ENCODE results near the gene CIRBP.

Gene CIRBP

GRCh38 chr19:1269065-1269477, at the start of gene CIRBP:
CIRBP (plus strand) TSS chr19:1269332; CDS start chr19:1270934, 1,602 bp downstream.
- peak; percentile 99 for DNase-seq (ENCODE audit: low read depth in 2 of 2)

GRCh38 chr19:1219786-1220476, 49.2 kb upstream of the CIRBP start:
- DNase-seq (ENCODE audit: low read depth in 2 of 2) = no peak

- no peak for DNase-seq (ENCODE audit: low read depth in 2 of 2)
Observed at GRCh38 chr19:1220477-1220930, 48.6 kb upstream of the CIRBP start.

GRCh38 chr19:1220976-1221903, 47.9 kb upstream of the CIRBP start:
- DNase-seq (ENCODE audit: low read depth in 2 of 2) = no peak

- no peak for DNase-seq (ENCODE audit: low read depth in 2 of 2)
Observed at GRCh38 chr19:1221904-1222255, 47.3 kb upstream of the CIRBP start.

GRCh38 chr19:1222394-1222793, 46.7 kb upstream of the CIRBP start:
- DNase-seq (ENCODE audit: low read depth in 2 of 2) = no peak

- no peak for DNase-seq (ENCODE audit: low read depth in 2 of 2)
Observed at GRCh38 chr19:1223018-1223855, 45.9 kb upstream of the CIRBP start.

- no peak for DNase-seq (ENCODE audit: low read depth in 2 of 2)
Observed at GRCh38 chr19:1224047-1224825, 44.9 kb upstream of the CIRBP start.

GRCh38 chr19:1224847-1225246, 44.3 kb upstream of the CIRBP start:
- DNase-seq (ENCODE audit: low read depth in 2 of 2) = no peak

- DNase-seq (ENCODE audit: low read depth in 2 of 2) = no peak
Observed at GRCh38 chr19:1225440-1226226, 43.5 kb upstream of the CIRBP start.

- no peak for DNase-seq (ENCODE audit: low read depth in 2 of 2)
Observed at GRCh38 chr19:1226227-1226518, 43.0 kb upstream of the CIRBP start.

- DNase-seq (ENCODE audit: low read depth in 2 of 2) = no peak
Observed at GRCh38 chr19:1226522-1227303, 42.4 kb upstream of the CIRBP start.

- no peak for DNase-seq (ENCODE audit: low read depth in 2 of 2)
Observed at GRCh38 chr19:1227304-1228054, 41.7 kb upstream of the CIRBP start.

GRCh38 chr19:1228161-1228957, 40.8 kb upstream of the CIRBP start:
- DNase-seq (ENCODE audit: low read depth in 2 of 2) = no peak

- DNase-seq (ENCODE audit: low read depth in 2 of 2) = no peak
Observed at GRCh38 chr19:1229056-1229923, 39.8 kb upstream of the CIRBP start.

GRCh38 chr19:1229924-1230782, 39.0 kb upstream of the CIRBP start:
- no peak for DNase-seq (ENCODE audit: low read depth in 2 of 2)
